GM18868 (cell line): ENCODE results near the gene CHMP5.
"Not testable (repeated sequence)": the region's sequence is repeated elsewhere in the genome, so short reads cannot be mapped to it uniquely, and the experiment has no call there.

Source experiments
- ATAC-seq: cut with Tn5 transposase; IDR thresholded peaks from one replicate; pipeline ENCODE4 v1.9.1; 2021; ENCODE audit warnings: mild to moderate bottlenecking, moderate library complexity; ENCODE audit not compliant: unreplicated experiment

Gene CHMP5

GRCh38 chr9:33310748-33311147 lies 45.9 kb downstream of the CHMP5 start:
- no peak for ATAC-seq

- no peak for ATAC-seq
Observed at GRCh38 chr9:33311953-33312352, 47.1 kb downstream of the CHMP5 start.

GRCh38 chr9:33315371-33315770 lies 50.5 kb downstream of the CHMP5 start:
- no peak for ATAC-seq

- not testable (repeated sequence) for ATAC-seq
Observed at GRCh38 chr9:33317136-33317535, 52.3 kb downstream of the CHMP5 start.

- no peak for ATAC-seq
Observed at GRCh38 chr9:33318225-33318624, 53.4 kb downstream of the CHMP5 start.

GRCh38 chr9:33318781-33319180 lies 53.9 kb downstream of the CHMP5 start:
- no peak for ATAC-seq

- no peak for ATAC-seq
Observed at GRCh38 chr9:33320230-33320567, 55.4 kb downstream of the CHMP5 start.

- ATAC-seq = no peak
Observed at GRCh38 chr9:33320568-33321261, 55.9 kb downstream of the CHMP5 start.

GRCh38 chr9:33329117-33329563 lies 64.3 kb downstream of the CHMP5 start:
- ATAC-seq = no peak

GRCh38 chr9:33329979-33330378 lies 65.1 kb downstream of the CHMP5 start:
- ATAC-seq = no peak

GRCh38 chr9:33331377-33331891 lies 66.6 kb downstream of the CHMP5 start:
- ATAC-seq = no peak
